Spinal cord (tissue), 10 donors: ENCODE data around the gene SPINK1. TPM values are rescaled to one million over a fixed set of nuclear protein-coding genes. Genes with fewer than 3 reads are reported as not detected.
"Not testable (repeated sequence)": the region's sequence is repeated elsewhere in the genome, so short reads cannot be mapped to it uniquely, and the experiment has no call there.

ENCODE experiments used
- DNase-seq, 6 donors: peaks; one replicate each; pipeline versions ENCODE4 v3.0.0 to v3.0.0-alpha.2; 2013 to 2015; ENCODE audit warnings: low spot score in 6 of 6, low read depth in 4 of 6
- H3K27ac ChIP-seq: one replicate; pipeline ENCODE4 v1.5.1; 2013; ENCODE audit warnings: low read depth, low read length, control low read depth
- H3K27me3 ChIP-seq: one replicate; pipeline ENCODE4 v1.6.1; 2013; ENCODE audit warnings: low read length; ENCODE audit not compliant: control insufficient read depth, insufficient read depth
- H3K36me3 ChIP-seq: one replicate; pipeline ENCODE4 v1.6.1; 2013; ENCODE audit warnings: low read length; ENCODE audit not compliant: control insufficient read depth, insufficient read depth
- H3K4me1 ChIP-seq: one replicate; pipeline ENCODE4 v1.6.1; 2013; ENCODE audit warnings: low read length; ENCODE audit not compliant: control insufficient read depth, insufficient read depth
- H3K4me3 ChIP-seq: one replicate; pipeline ENCODE4 v1.5.1; 2013; ENCODE audit warnings: low read depth, low read length, control low read depth
- H3K9me3 ChIP-seq: one replicate; pipeline ENCODE4 v1.6.1; 2013; ENCODE audit warnings: low read length; ENCODE audit not compliant: control insufficient read depth, insufficient read depth
- WGBS: methylation state at CpG from one replicate; pipeline ENCODE4 v1.1.5; 2013; ENCODE audit warnings: missing lambda C conversion rate; ENCODE audit not compliant: insufficient coverage; 5-methylcytosine and 5-hydroxymethylcytosine counted together
- polyA plus RNA-seq, 2 donors: library from polyadenylated mRNA; unstranded; fragments of 120-200 nt; gene quantifications; one replicate each; pipeline ENCODE4 v1.2.1, GENCODE V29; 2013; ENCODE audit not compliant: insufficient read length in 2 of 2
- total RNA-seq, 2 donors: library from RNA; depleted of rRNA in 1 of 2; stranded (reverse); fragments of 120-200 nt in 1 of 2; fragments of >200 nt in 1 of 2; gene quantifications; one replicate each; pipeline versions ENCODE4 v1.2.3 to v1.2.4, GENCODE V29; 2013 to 2014
- donor health status: healthy.

The SPINK1 gene
- total and polyA plus RNA-seq, 4 donors: 0.35 TPM; not detected in 3

DNA sequence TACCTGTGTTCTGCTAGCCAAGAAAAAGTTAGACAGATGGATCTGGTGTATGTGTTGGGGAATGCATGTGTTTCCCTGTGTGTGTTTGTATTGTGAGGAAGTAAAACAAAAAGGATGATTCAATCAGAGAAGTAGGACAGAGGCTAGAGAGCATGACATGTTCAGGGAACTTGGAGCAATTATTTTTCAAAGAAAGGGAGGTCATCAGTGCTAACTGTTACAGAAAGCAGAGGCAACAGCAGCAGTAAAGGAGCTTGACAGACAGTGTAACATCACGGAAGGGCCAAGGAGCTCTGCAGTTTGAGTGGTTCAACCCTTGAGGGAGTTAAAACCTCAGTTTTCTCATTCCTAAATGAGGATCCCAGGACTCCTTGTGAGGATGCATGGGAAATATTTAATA is 13.2 kb downstream of the SPINK1 start:
- WGBS: no CpG with 5 or more reads among the region's 1 CpG
- H3K9me3 ChIP-seq: peaks cover 2% of the 10 kb centered on the region
- peaks cover 2% of the 10 kb centered on the region for H3K27me3 ChIP-seq
- no peaks in the 10 kb centered on the region for H3K4me1 ChIP-seq
- no peak overlapping the region for H3K27ac ChIP-seq
- H3K36me3 ChIP-seq: no peaks in the 10 kb centered on the region
- no peak for DNase-seq
- no peak overlapping the region for H3K4me3 ChIP-seq

DNA sequence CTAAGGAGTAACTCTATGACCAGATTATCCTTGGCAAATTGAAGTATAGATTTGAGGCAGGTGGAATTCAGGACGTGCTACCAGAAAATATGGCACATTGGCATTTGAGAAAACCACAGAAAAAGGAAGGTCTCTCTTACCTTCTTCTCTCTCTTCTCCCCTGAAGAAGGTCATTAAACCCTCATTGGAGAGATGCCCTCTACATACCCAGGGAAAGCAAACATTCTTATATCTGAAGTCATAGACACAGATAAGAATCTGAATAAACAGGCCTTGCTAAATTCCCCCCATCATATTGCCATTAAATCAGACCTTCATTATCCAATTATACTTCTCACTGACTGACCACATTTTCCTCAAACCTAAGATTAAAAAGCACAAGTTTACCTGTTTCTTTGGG is 17.8 kb downstream of the SPINK1 start:
- H3K27me3 ChIP-seq: no peaks in the 10 kb centered on the region
- H3K9me3 ChIP-seq: peaks cover 2% of the 10 kb centered on the region
- WGBS: no CpG with 5 or more reads among the region's 1 CpG
- DNase-seq: no peak
- no peaks in the 10 kb centered on the region for H3K4me1 ChIP-seq
- H3K4me3 ChIP-seq: no peak overlapping the region
- no peaks in the 10 kb centered on the region for H3K36me3 ChIP-seq
- no peak overlapping the region for H3K27ac ChIP-seq

DNA sequence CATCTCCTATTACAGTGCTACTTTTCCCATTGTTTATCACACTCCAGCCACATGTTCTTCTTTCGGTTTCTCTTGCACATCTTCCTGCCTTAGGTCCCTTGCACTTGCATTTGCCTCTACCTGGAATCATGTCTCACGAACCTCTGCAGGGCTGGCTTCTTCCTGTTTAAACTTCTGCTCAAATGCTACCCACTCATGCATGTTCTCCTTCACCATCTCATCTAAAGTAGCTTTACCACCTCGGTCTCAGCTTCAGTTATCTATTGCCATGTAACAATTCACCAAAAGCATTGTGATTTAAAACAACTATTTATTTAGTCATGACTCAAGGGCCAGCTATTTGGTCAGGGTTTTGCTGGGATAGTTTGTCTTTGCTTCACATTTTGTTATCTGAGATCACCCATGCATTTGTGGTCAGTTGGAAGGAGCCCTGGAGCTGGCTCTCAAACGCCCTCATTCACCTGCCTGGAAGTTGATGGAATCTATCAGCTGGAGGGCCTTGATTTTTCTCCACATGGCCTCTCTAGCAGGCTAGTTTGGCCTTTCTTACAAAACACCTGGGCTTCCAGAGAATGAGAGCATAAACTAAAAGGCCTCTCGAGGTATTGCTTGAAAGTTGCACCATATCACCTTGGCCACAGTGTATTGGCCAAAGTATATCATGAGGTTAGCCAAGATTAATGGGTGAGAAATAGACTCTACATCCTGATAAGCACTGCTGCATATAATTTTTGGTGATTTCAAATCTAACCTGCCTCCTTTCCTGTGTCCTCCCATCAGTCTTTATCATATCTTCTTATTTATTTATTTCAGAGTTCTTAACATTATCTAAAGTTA is 21.4 kb downstream of the SPINK1 start:
- no peaks in the 10 kb centered on the region for H3K4me1 ChIP-seq
- H3K36me3 ChIP-seq: no peaks in the 10 kb centered on the region
- H3K27me3 ChIP-seq: no peaks in the 10 kb centered on the region
- no peak for DNase-seq
- H3K9me3 ChIP-seq: no peaks in the 10 kb centered on the region
- 86% methylated on average over 4 of the region's 5 CpGs for WGBS
- no peak overlapping the region for H3K27ac ChIP-seq
- no peak overlapping the region for H3K4me3 ChIP-seq

DNA sequence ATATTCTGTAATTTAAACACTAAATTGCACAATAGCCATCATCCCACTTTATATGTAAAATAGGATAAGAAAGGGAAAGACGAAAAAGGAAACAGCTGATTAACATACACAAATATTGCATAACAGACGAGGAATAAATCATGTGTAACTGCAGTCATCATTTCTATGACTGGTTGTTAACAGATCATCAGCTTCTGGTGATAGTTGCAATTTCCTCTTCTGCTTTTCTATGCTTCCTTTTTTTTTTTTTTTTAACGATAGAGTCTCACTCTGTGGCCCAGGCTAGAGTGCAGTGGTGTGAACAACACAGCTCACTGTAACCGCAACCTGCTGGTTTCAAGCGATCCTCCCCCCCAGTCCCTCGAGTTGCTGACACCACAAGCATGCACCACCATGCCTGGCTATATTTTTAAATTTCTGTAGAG is 26.4 kb downstream of the SPINK1 start:
- Histone ChIP-seq H3K27ac (no peak overlapping the region), H3K9me3 (no peaks in the 10 kb centered on the region), H3K4me1 (peaks cover 4% of the 10 kb centered on the region), H3K36me3 (no peaks in the 10 kb centered on the region), H3K4me3 (no peak overlapping the region), H3K27me3 (no peaks in the 10 kb centered on the region)
- no CpG with 5 or more reads among the region's 6 CpGs for WGBS
- no peak for DNase-seq

DNA sequence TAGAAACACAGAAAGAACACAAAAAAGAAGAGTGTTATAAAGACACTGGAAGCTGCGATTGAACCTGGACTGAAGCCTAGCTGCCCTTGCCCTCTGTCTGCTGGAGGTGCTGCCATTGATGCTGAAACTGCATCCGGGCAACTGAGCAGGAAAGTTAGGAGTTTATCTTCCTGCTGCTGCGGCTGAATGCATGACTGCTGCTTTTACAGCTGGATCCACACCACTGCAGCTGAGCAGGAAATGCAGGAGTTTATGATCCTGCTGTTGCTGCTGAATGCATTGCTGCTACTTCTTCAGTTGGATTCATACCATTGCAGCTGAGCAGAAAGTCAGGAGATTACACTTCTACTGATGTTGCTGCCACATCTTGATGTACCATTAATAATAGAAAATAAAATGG is 27.1 kb downstream of the SPINK1 start:
- Histone ChIP-seq H3K4me1 (peaks cover 4% of the 10 kb centered on the region), H3K9me3 (no peaks in the 10 kb centered on the region), H3K36me3 (no peaks in the 10 kb centered on the region), H3K27ac (no peak overlapping the region), H3K4me3 (no peak overlapping the region), H3K27me3 (no peaks in the 10 kb centered on the region)
- 27% methylated on average over 3 of the region's 3 CpGs for WGBS
- peak in 2 of 6 donors; percentile 34 to 44 for DNase-seq

DNA sequence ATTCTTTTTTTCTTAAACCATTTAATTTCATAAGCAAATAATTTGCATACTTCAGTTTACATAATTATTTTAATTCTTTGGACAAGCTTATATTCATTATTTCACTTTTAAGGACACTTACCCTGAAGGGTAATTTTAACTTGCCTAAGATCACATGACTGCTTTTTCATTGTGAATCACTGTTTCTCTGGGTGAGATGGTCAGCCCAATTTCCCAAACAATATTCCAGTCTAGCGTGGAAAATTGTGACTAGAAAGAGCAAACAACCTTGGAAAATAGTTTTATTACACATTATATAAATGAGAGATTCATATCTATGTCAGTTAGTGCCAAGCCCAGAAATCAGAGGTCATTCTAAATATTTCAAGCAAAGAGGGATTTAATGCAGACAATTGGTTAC is 27.5 kb downstream of the SPINK1 start:
- Histone ChIP-seq H3K27me3 (no peaks in the 10 kb centered on the region), H3K4me1 (peaks cover 4% of the 10 kb centered on the region), H3K9me3 (no peaks in the 10 kb centered on the region), H3K4me3 (no peak overlapping the region), H3K36me3 (no peaks in the 10 kb centered on the region), H3K27ac (no peak overlapping the region)
- DNase-seq: no peak
- no CpG with 5 or more reads among the region's 1 CpG for WGBS

DNA sequence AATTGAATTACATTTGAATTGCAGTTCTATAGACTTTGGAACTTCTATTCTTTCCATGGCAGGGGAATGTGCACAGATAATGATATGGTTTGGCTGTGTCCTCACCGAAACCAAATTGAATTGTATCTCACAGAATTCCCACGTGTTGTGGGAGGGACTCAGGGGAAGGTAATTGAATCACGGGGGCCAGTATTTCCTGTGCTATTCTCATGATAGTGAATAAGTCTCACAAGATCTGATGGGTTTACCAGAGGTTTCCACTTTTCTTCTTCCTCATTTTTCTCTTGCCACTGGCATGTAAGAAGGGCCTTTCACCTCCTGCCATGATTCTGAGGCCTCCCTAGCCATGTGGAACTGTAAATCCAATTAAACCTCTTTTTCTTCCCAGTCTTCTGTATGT is 28.3 kb downstream of the SPINK1 start:
- H3K27me3 ChIP-seq, H3K4me1 ChIP-seq, H3K27ac ChIP-seq, H3K36me3 ChIP-seq, H3K9me3 ChIP-seq, DNase-seq, H3K4me3 ChIP-seq: not testable (repeated sequence)
- no CpG with 5 or more reads among the region's 3 CpGs for WGBS

DNA sequence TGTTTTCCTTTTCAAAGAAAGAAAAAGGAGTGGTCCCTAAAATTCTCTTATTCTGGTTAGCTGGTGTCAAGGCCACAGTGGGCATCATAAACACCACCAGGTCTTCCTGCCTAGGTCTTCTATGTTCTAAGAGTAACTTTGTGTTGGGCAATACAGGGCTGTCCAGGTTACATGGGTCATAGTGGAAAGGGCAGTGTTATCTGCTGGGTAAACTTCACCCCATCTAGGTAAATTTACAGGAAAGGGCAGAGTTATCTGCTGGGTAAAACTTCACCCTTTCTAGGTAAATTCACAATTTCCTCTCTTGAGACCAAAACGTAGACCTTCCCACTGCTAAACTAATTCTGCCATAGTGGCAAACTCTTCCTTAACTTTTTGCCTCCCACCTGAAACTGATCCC is 30.0 kb downstream of the SPINK1 start:
- H3K4me1 ChIP-seq: peaks cover 4% of the 10 kb centered on the region
- WGBS: 78% methylated on average over 1 of the region's 1 CpG
- H3K4me3 ChIP-seq: no peak overlapping the region
- no peak overlapping the region for H3K27ac ChIP-seq
- H3K36me3 ChIP-seq: no peaks in the 10 kb centered on the region
- no peak for DNase-seq
- H3K27me3 ChIP-seq: no peaks in the 10 kb centered on the region
- H3K9me3 ChIP-seq: no peaks in the 10 kb centered on the region

DNA sequence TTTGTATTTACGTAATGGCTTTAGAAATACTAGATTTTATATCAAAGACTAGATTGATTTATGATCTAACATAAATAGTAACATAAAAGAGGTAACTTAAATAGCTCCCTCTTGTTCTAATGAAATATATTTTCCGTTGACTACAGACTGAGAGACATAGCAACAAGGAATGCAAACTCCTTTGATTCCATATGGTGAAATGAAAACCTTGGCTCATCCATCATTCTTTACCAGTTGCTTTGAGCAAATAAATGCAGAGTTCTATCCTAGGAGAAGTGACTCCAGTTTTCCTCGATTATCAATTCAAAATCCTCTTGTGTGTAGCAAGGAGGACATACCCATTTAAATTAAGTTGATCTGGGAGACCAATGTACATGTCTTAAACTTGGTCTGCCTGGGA is 31.0 kb downstream of the SPINK1 start:
- no CpG with 5 or more reads among the region's 3 CpGs for whole genome bisulfite sequencing

DNA sequence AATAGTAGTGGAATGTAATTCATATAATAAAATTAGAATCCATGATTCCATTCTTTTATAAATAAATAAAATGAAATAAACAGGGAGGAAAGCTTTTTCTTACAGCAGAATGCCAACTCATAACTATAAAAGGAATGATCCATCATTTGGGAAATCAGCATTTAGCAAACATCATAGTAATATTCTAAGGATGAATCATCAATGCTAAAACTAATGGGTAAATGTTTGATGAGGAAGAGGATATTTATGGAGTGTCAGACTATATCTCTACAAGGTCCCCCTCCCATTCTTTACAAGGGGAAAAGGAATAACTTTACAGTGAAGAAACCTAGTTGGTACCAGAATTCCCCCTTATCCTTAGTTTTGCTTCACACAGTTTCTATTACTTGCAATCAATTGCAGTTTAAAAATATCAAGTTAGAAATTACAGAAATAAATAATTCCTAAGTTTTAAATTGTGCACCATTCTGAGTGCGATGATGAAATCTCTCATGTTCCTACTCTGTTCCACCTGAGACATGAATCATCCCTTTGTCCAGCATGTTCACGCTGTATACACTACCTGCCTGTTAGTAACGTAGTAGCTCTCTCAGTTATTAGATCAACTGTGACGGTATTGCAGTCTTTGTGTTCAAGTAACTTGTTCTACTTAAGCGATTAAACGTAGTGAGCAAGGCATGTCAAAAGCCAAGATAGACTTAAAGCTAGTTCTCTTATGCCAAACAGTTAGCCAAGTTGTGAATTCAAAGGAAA is 34.7 kb downstream of the SPINK1 start:
- Histone ChIP-seq H3K4me3 (no peak overlapping the region), H3K9me3 (no peaks in the 10 kb centered on the region), H3K36me3 (no peaks in the 10 kb centered on the region)

More for the DNA sequence above, 31.0 kb downstream of the SPINK1 start:
- no peaks in the 10 kb centered on the region for H3K9me3 ChIP-seq
- H3K36me3 ChIP-seq: no peaks in the 10 kb centered on the region
- H3K27ac ChIP-seq: no peak overlapping the region
- H3K4me3 ChIP-seq: no peak overlapping the region
- DNase-seq: peak in 1 of 6 donors; percentile 56
- no peaks in the 10 kb centered on the region for H3K27me3 ChIP-seq
- peaks cover 4% of the 10 kb centered on the region for H3K4me1 ChIP-seq

More for the DNA sequence above, 34.7 kb downstream of the SPINK1 start:
- Histone ChIP-seq H3K27me3 (no peaks in the 10 kb centered on the region), H3K4me1 (no peaks in the 10 kb centered on the region), H3K27ac (no peak overlapping the region)
- 100% methylated on average over 1 of the region's 6 CpGs for WGBS
- no peak for DNase-seq
